HG02938 (cell line): ENCODE data around the gene STIM2.
"Not testable (repeated sequence)": the region's sequence is repeated elsewhere in the genome, so short reads cannot be mapped to it uniquely, and the experiment has no call there.

Experiments
- ATAC-seq: cut with Tn5 transposase; IDR thresholded peaks from one replicate; pipeline ENCODE4 v1.9.1; 2021; ENCODE audit warnings: mild to moderate bottlenecking, moderate library complexity; ENCODE audit not compliant: unreplicated experiment

Gene STIM2

GRCh38 chr4:27022963-27023362 is 162.3 kb downstream of the STIM2 start:
- ATAC-seq = no peak

- ATAC-seq = no peak
Measured at GRCh38 chr4:27023366-27023765, 162.7 kb downstream of the STIM2 start.

GRCh38 chr4:27024805-27025204 is 164.2 kb downstream of the STIM2 start:
- ATAC-seq = no peak

- no peak for ATAC-seq
Measured at GRCh38 chr4:27027428-27027827, 166.8 kb downstream of the STIM2 start.

GRCh38 chr4:27035127-27035526 is 174.5 kb downstream of the STIM2 start:
- not testable (repeated sequence) for ATAC-seq

- ATAC-seq = no peak
Measured at GRCh38 chr4:27040356-27040755, 179.7 kb downstream of the STIM2 start.

- ATAC-seq = no peak
Measured at GRCh38 chr4:27042411-27042810, 181.8 kb downstream of the STIM2 start.

GRCh38 chr4:27043200-27043599 is 182.6 kb downstream of the STIM2 start:
- ATAC-seq = no peak

- no peak for ATAC-seq
Measured at GRCh38 chr4:27046851-27047250, 186.2 kb downstream of the STIM2 start.

GRCh38 chr4:27048429-27049238 is 188.0 kb downstream of the STIM2 start:
- no peak for ATAC-seq

- ATAC-seq = no peak
Measured at GRCh38 chr4:27049239-27049829, 188.7 kb downstream of the STIM2 start.

- no peak for ATAC-seq
Measured at GRCh38 chr4:27050731-27051130, 190.1 kb downstream of the STIM2 start.

- no peak for ATAC-seq
Measured at GRCh38 chr4:27055221-27055760, 194.7 kb downstream of the STIM2 start.

- no peak for ATAC-seq
Measured at GRCh38 chr4:27056281-27056680, 195.6 kb downstream of the STIM2 start.

GRCh38 chr4:27057053-27057452 is 196.4 kb downstream of the STIM2 start:
- ATAC-seq = no peak

GRCh38 chr4:27057662-27058061 is 197.0 kb downstream of the STIM2 start:
- no peak for ATAC-seq

- no peak for ATAC-seq
Measured at GRCh38 chr4:27058819-27059406, 198.3 kb downstream of the STIM2 start.

GRCh38 chr4:27059446-27059845 is 198.8 kb downstream of the STIM2 start:
- ATAC-seq = no peak

- no peak for ATAC-seq
Measured at GRCh38 chr4:27062256-27062655, 201.6 kb downstream of the STIM2 start.

- ATAC-seq = no peak
Measured at GRCh38 chr4:27066591-27066990, 205.9 kb downstream of the STIM2 start.

- no peak for ATAC-seq
Measured at GRCh38 chr4:27068151-27068867, 207.7 kb downstream of the STIM2 start.
